PC-3 (cell line): ENCODE measurements around the gene PGC.

Experiments
- EZH2 ChIP-seq: fragments of 300-600 bp; sonication (generic); IDR thresholded peaks from one replicate; pipeline ENCODE4 v1.6.1; 2017; ENCODE audit warnings: antibody characterized with exemption, mild to moderate bottlenecking, low read length; ENCODE audit not compliant: unreplicated experiment
- TF ChIP-seq, protein P1 (sequence below): fragments of 300-600 bp; sonication (generic); conservative IDR thresholded peaks from 2 replicates; pipeline ENCODE4 v1.5.1; 2017; ENCODE audit warnings: antibody characterized with exemption, low read depth, mild to moderate bottlenecking, low read length

DNA sequence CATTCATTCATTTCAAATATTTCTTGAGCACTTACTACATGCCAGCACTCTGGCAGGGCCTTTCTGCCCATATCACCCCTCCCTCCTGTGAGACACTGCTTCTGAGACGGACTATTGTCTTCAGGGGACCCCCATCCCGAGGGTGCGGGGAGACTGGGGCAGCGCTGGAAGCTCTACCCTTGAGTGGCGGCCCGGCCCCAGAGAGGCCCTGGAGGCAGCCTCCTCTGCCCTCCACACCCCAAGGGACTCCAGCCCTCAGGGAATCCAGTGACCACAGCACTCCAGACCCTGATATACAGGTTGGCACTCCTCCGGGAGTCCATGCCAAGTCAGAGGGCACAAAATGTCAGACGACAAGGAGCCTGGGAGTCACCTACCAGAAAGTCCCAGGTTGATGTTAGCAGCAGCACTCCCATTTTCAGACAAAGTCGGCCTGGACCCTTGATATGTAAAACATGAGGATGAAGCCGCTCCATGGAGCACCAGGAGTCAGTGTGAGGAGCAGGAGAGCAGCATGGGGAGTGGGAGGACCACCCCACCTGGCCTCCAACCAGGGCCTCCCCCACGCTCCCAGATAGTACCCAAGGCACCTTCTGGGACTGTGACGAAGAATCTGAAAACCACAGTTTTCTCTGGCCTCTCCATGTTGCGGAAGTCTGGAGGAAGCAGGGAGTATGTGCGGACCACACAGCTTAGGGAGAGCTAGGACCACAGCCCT, 32.5 kb downstream of the PGC start:
- TF ChIP-seq, protein P1, sequence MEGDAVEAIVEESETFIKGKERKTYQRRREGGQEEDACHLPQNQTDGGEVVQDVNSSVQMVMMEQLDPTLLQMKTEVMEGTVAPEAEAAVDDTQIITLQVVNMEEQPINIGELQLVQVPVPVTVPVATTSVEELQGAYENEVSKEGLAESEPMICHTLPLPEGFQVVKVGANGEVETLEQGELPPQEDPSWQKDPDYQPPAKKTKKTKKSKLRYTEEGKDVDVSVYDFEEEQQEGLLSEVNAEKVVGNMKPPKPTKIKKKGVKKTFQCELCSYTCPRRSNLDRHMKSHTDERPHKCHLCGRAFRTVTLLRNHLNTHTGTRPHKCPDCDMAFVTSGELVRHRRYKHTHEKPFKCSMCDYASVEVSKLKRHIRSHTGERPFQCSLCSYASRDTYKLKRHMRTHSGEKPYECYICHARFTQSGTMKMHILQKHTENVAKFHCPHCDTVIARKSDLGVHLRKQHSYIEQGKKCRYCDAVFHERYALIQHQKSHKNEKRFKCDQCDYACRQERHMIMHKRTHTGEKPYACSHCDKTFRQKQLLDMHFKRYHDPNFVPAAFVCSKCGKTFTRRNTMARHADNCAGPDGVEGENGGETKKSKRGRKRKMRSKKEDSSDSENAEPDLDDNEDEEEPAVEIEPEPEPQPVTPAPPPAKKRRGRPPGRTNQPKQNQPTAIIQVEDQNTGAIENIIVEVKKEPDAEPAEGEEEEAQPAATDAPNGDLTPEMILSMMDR = no peak
- no peak for TF ChIP-seq EZH2
